H1 (cell line): ENCODE data around the gene UBE2E1. TPM values are rescaled to one million over a fixed set of nuclear protein-coding genes. Genes with fewer than 3 reads are reported as not detected.

Source experiments
- CTCF ChIA-PET: fragments of 300-600 bp; sonication (Branson Sonifier 250); formaldehyde crosslinking; loops from one replicate; lab custom pipeline; 2021; ENCODE audit not compliant: partially characterized antibody; lab: Charles Lee
- POLR2A ChIA-PET: fragments of 300-600 bp; sonication (Branson Sonifier 250); formaldehyde crosslinking; loops from one replicate; lab custom pipeline; 2021; ENCODE audit warnings: inconsistent platforms; ENCODE audit not compliant: partially characterized antibody; lab: Charles Lee
- DNase-seq, 2 experiments: peaks; one replicate each; pipeline versions ENCODE4 v3.0.0 to v3.0.0-alpha.2; 2010 to 2022; ENCODE audit warnings: low spot score in 2 of 2, low read depth in 1 of 2, mixed read lengths in 1 of 2
- FAIRE-seq: peaks from 2 replicates; lab custom pipeline; 2011; peaks lifted over from hg19 to GRCh38; lab: Jason Lieb, UNC
- H2AFZ ChIP-seq: 2 replicates; pipeline ENCODE4 v1.8.1; 2012; ENCODE audit warnings: low read length, inconsistent platforms
- H2AK5ac ChIP-seq: 2 replicates; pipeline ENCODE4 v1.6.1; 2013; ENCODE audit warnings: low read depth, low read length
- H2BK120ac ChIP-seq: replicated peaks from 2 replicates; pipeline ENCODE3; 2013; ENCODE audit warnings: low read depth, low read length, inconsistent platforms
- H2BK12ac ChIP-seq: 2 replicates; pipeline ENCODE4 v1.6.1; 2013; ENCODE audit warnings: low read depth, low read length
- H2BK15ac ChIP-seq: 2 replicates; pipeline ENCODE4 v1.6.1; 2013; ENCODE audit warnings: low read length
- H2BK20ac ChIP-seq: 2 replicates; pipeline ENCODE4 v1.6.1; 2013; ENCODE audit warnings: low read length
- H2BK5ac ChIP-seq: 2 replicates; pipeline ENCODE4 v1.6.1; 2013; ENCODE audit warnings: low read depth, low read length
- H3K14ac ChIP-seq: 2 replicates; pipeline ENCODE4 v1.6.1; 2013; ENCODE audit warnings: inconsistent platforms; ENCODE audit not compliant: insufficient read length
- H3K18ac ChIP-seq: 2 replicates; pipeline ENCODE4 v1.6.1; 2013; ENCODE audit warnings: low read length; ENCODE audit errors: extremely low read depth
- H3K23ac ChIP-seq: 2 replicates; pipeline ENCODE4 v1.6.1; 2013; ENCODE audit warnings: inconsistent platforms; ENCODE audit not compliant: insufficient read length
- H3K23me2 ChIP-seq: 2 replicates; pipeline ENCODE4 v1.6.1; 2013; ENCODE audit warnings: low read depth, low read length
- H3K27ac ChIP-seq: 2 replicates; pipeline ENCODE4 v1.6.1; 2011; ENCODE audit warnings: low read depth, low read length, inconsistent platforms
- H3K27me3 ChIP-seq, 4 experiments: replicated peaks in 1 of 4; 1 replicate in 1 of 4; 2 replicates in 3 of 4; pipeline versions ENCODE4 v1.6.1 to v1.8.1; 2011 to 2013; ENCODE audit warnings: low read length in 3 of 4, mild to moderate bottlenecking in 3 of 4, inconsistent platforms in 2 of 4, mixed read lengths in 2 of 4, moderate library complexity in 1 of 4; ENCODE audit not compliant: control insufficient read depth in 3 of 4, insufficient read depth in 3 of 4; ENCODE audit errors: extremely low read depth in 1 of 4
- H3K36me3 ChIP-seq, 4 experiments: 2 replicates each; pipeline versions ENCODE4 v1.6.1 to v1.8.1; 2011 to 2013; ENCODE audit warnings: mild to moderate bottlenecking in 4 of 4, low read length in 3 of 4, moderate library complexity in 2 of 4, control low read depth in 1 of 4, inconsistent platforms in 1 of 4; ENCODE audit not compliant: insufficient read depth in 4 of 4, control insufficient read depth in 2 of 4
- H3K4ac ChIP-seq: replicated peaks from 2 replicates; pipeline ENCODE3; 2013; ENCODE audit warnings: low read length, low read depth, mixed read lengths, inconsistent platforms; ENCODE audit not compliant: insufficient read length
- H3K4me1 ChIP-seq, 4 experiments: replicated peaks in 1 of 4; 1 replicate in 1 of 4; 2 replicates in 3 of 4; pipeline versions ENCODE4 v1.6.1 to v1.8.1; 2011 to 2013; ENCODE audit warnings: low read length in 3 of 4, inconsistent platforms in 2 of 4, mixed read lengths in 1 of 4; ENCODE audit not compliant: insufficient read depth in 4 of 4, control insufficient read depth in 3 of 4
- H3K4me2 ChIP-seq, 2 experiments: 2 replicates each; pipeline versions ENCODE4 v1.6.1 to v1.8.1; 2011 to 2013; ENCODE audit warnings: low read depth in 2 of 2, low read length in 2 of 2, control low read depth in 1 of 2, inconsistent platforms in 1 of 2, mild to moderate bottlenecking in 1 of 2; ENCODE audit not compliant: insufficient read depth in 1 of 2
- H3K4me3 ChIP-seq, 4 experiments: fragments of 200-600, 300-600 bp in 1 of 4; sonication (generic), shearing (Covaris generic), sonication (Bioruptor Twin) in 1 of 4; 2 replicates each; pipeline versions ENCODE4 v1.5.1 to v1.8.1; 2011 to 2016; ENCODE audit warnings: low read length in 4 of 4, low read depth in 3 of 4, control low read depth in 2 of 4, inconsistent platforms in 2 of 4, mild to moderate bottlenecking in 2 of 4, mixed read lengths in 1 of 4, moderate library complexity in 1 of 4; ENCODE audit not compliant: insufficient read depth in 2 of 4; ENCODE audit errors: extremely low read depth in 1 of 4
- H3K56ac ChIP-seq: replicated peaks from 2 replicates; pipeline ENCODE3; 2013; ENCODE audit warnings: low read depth, mild to moderate bottlenecking, mixed read lengths, low read length, inconsistent platforms; ENCODE audit not compliant: insufficient read length
- H3K79me1 ChIP-seq: 2 replicates; pipeline ENCODE4 v1.6.1; 2013; ENCODE audit warnings: low read depth, low read length, control low read depth
- H3K79me2 ChIP-seq, 2 experiments: 2 replicates each; pipeline versions ENCODE4 v1.6.1 to v1.8.1; 2012 to 2013; ENCODE audit warnings: low read length in 2 of 2, mild to moderate bottlenecking in 2 of 2, inconsistent platforms in 1 of 2; ENCODE audit not compliant: insufficient read depth in 2 of 2, control insufficient read depth in 1 of 2
- H3K9ac ChIP-seq, 4 experiments: replicated peaks in 1 of 4; 1 replicate in 1 of 4; 2 replicates in 3 of 4; pipeline versions ENCODE4 v1.6.1 to v1.8.1; 2011 to 2013; ENCODE audit warnings: low read depth in 3 of 4, low read length in 3 of 4, control low read depth in 2 of 4, mild to moderate bottlenecking in 2 of 4, moderate library complexity in 2 of 4, inconsistent platforms in 1 of 4; ENCODE audit errors: extremely low read depth in 1 of 4
- H3K9me3 ChIP-seq, 2 experiments: 2 replicates each; pipeline versions ENCODE4 v1.6.1 to v1.8.1; 2012 to 2013; ENCODE audit warnings: mild to moderate bottlenecking in 2 of 2, moderate library complexity in 2 of 2, control low read depth in 1 of 2, inconsistent platforms in 1 of 2, low read depth in 1 of 2, low read length in 1 of 2, mixed read lengths in 1 of 2; ENCODE audit not compliant: insufficient read depth in 2 of 2
- H4K20me1 ChIP-seq, 2 experiments: replicated peaks in 1 of 2; 2 replicates each; pipeline versions ENCODE3 to v1.8.1; 2011 to 2013; ENCODE audit warnings: inconsistent platforms in 2 of 2, low read length in 2 of 2, mild to moderate bottlenecking in 1 of 2; ENCODE audit not compliant: insufficient read depth in 2 of 2, control insufficient read depth in 1 of 2
- H4K5ac ChIP-seq: 2 replicates; pipeline ENCODE4 v1.6.1; 2013; ENCODE audit warnings: low read length, low read depth, mixed read lengths, inconsistent platforms; ENCODE audit not compliant: insufficient read length
- H4K8ac ChIP-seq: 2 replicates; pipeline ENCODE4 v1.8.0; 2013; ENCODE audit warnings: mild to moderate bottlenecking, moderate library complexity, low read length, inconsistent platforms; ENCODE audit not compliant: insufficient read depth; ENCODE audit errors: extremely low read depth
- H4K91ac ChIP-seq: replicated peaks from 2 replicates; pipeline ENCODE3; 2013; ENCODE audit warnings: low read length, mixed read lengths, inconsistent platforms; ENCODE audit not compliant: insufficient read length
- ASH2L ChIP-seq: fragments of 200-600, 300-600 bp; sonication (generic); IDR thresholded peaks from one replicate; pipeline ENCODE4 v1.7.1; 2017; ENCODE audit warnings: low read length
- BACH1 ChIP-seq: IDR thresholded peaks from 2 replicates; pipeline ENCODE4 v1.6.1; 2012; ENCODE audit warnings: low read length, improper control_type of control experiment
- CBX5 ChIP-seq: fragments of 300-800, 300-1000 bp; sonication (generic); IDR thresholded peaks from 2 replicates; pipeline ENCODE4 v1.7.1; 2016; ENCODE audit warnings: antibody characterized with exemption, low read length, low read depth
- CHD1 ChIP-seq: IDR thresholded peaks from 2 replicates; pipeline ENCODE4 v1.6.1; 2012; ENCODE audit warnings: low read depth, low read length, improper control_type of control experiment
- CREB1 ChIP-seq: IDR thresholded peaks from 2 replicates; pipeline ENCODE4 v1.6.1; 2012; ENCODE audit warnings: inconsistent platforms
- JUND ChIP-seq: IDR thresholded peaks from 2 replicates; pipeline ENCODE4 v1.6.1; 2011; ENCODE audit warnings: mild to moderate bottlenecking, improper control_type of control experiment, low read length
- KDM1A ChIP-seq: fragments of 200-600, 300-600 bp; sonication (generic); IDR thresholded peaks from 2 replicates; pipeline ENCODE4 v1.7.1; 2016; ENCODE audit warnings: mild to moderate bottlenecking, low read length, borderline replicate concordance
- KDM5A ChIP-seq: fragments of 200-600 bp; IDR thresholded peaks from 2 replicates; pipeline ENCODE4 v1.7.1; 2012; ENCODE audit warnings: mild to moderate bottlenecking, low read length, inconsistent platforms, mixed read lengths
- PHF8 ChIP-seq: fragments of 200-600 bp; sonication (generic); conservative IDR thresholded peaks from 2 replicates; pipeline ENCODE4 v1.7.1; 2012; ENCODE audit warnings: low read depth, mild to moderate bottlenecking, inconsistent platforms, low read length, moderate library complexity
- POLR2AphosphoS5 ChIP-seq: IDR thresholded peaks from 2 replicates; pipeline ENCODE4 v1.6.1; 2011; ENCODE audit warnings: low read depth, low read length
- RNF2 ChIP-seq: fragments of 200-900, 300-1000 bp; sonication (generic); IDR thresholded peaks from 2 replicates; pipeline ENCODE4 v1.7.1; 2016; ENCODE audit warnings: borderline replicate concordance, low read depth, mild to moderate bottlenecking, antibody characterized with exemption, low read length; ENCODE audit not compliant: poor library complexity, severe bottlenecking; ENCODE audit errors: missing control alignments
- SIN3A ChIP-seq, 2 experiments: IDR thresholded peaks in 1 of 2; conservative IDR thresholded peaks in 1 of 2; 2 replicates each; pipeline ENCODE4 v1.6.1; 2011 to 2012; ENCODE audit warnings: low read length in 2 of 2, improper control_type of control experiment in 1 of 2, low read depth in 1 of 2, mild to moderate bottlenecking in 1 of 2
- TAF7 ChIP-seq: optimal IDR thresholded peaks from 2 replicates; pipeline ENCODE3; 2011; ENCODE audit warnings: low read depth, mild to moderate bottlenecking, inconsistent platforms, low read length, moderate library complexity, borderline replicate concordance
- TEAD4 ChIP-seq: IDR thresholded peaks from 2 replicates; pipeline ENCODE4 v1.6.1; 2012; ENCODE audit warnings: low read depth, low read length, inconsistent platforms, mixed read lengths
- WGBS, 2 experiments: shearing (Covaris generic) in 1 of 2; methylation state at CpG; one replicate each; pipeline versions ENCODE4 v1.1.6 to v1.1.7; 2013 to 2015; ENCODE audit warnings: low lambda C conversion rate in 2 of 2, mixed read lengths in 2 of 2, inconsistent platforms in 1 of 2, low coverage in 1 of 2, missing lambda C conversion rate in 1 of 2; ENCODE audit not compliant: insufficient replicate concordance in 2 of 2, insufficient coverage in 1 of 2, insufficient read length in 1 of 2; ENCODE audit errors: extremely low coverage in 1 of 2, missing lambda C conversion rate in 1 of 2; 5-methylcytosine and 5-hydroxymethylcytosine counted together
- polyA plus RNA-seq, 7 experiments: library from polyadenylated mRNA; depleted of rRNA in 3 of 7; stranded (reverse) in 5 of 7; unstranded in 2 of 7; fragments of >200 nt in 5 of 7; fragments of 200-250 nt in 2 of 7; gene quantifications; 1 replicate in 5 of 7; 2 replicates in 1 of 7; 4 replicates in 1 of 7; pipeline versions ENCODE4 v1.2.1 to v1.2.3, GENCODE V29; 2011 to 2013; ENCODE audit warnings: missing spikeins in 2 of 7, mixed read lengths in 2 of 7
- total RNA-seq: library from RNA; stranded (reverse); fragmentation: NEBNext Ultra II Directional; extraction: Animal tissue kit (Norgen Biotek cat#: 25700); gene quantifications from 2 replicates; pipeline ENCODE4 v1.2.1, GENCODE V29; 2021

UBE2E1 gene
- total and polyA plus RNA-seq, 2 of the 8 experiments (the other 6 are each of a cell fraction or from before 2014, with no cell fraction given): 109 to 141 TPM

GRCh38 chr3:23864931-23865330, 59.2 kb downstream of the UBE2E1 start:
- CTCF ChIA-PET: interaction anchor here (0.6 to 2.6 kb wide), 7 partner anchors 16 to 464 kb away, joined by 3 to 13 read pairs (median 3); no protein-coding TSS in a partner anchor
- no peak overlapping the region; a peak in 1 of 4 replicates for H3K4me2 ChIP-seq
- no peak for TF ChIP-seq TEAD4
- TF ChIP-seq KDM5A: no peak
- TF ChIP-seq POLR2AphosphoS5: no peak
- TF ChIP-seq CREB1: no peak
- TF ChIP-seq ASH2L: no peak
- no peak for TF ChIP-seq JUND
- no peak for TF ChIP-seq CBX5
- TF ChIP-seq BACH1: no peak
- TF ChIP-seq CHD1: no peak
- TF ChIP-seq PHF8: no peak
- no peak for TF ChIP-seq TAF7
- TF ChIP-seq RNF2: no peak
- TF ChIP-seq SIN3A (conservative IDR thresholded peaks at IDR 0.05 in 1 of 2, IDR thresholded peaks at IDR 0.05 in 1 of 2; ENCODE audit: low read depth in 1 of 2, low read length in 2 of 2): no peak
- TF ChIP-seq KDM1A: no peak

More at GRCh38 chr3:23864931-23865330, 59.2 kb downstream of the UBE2E1 start:
- Histone ChIP-seq H3K23me2 (no peaks in the 10 kb centered on the region; the same call in 1 of the 2 replicates), H3K56ac (no peak overlapping the region), H3K27ac (no peak overlapping the region), H2BK12ac (no peak overlapping the region), H4K5ac (no peak overlapping the region), H3K79me1 (no peaks in the 10 kb centered on the region), H3K14ac (no peak overlapping the region), H3K79me2 (peaks cover 0 to 90% of the 10 kb centered on the region in 2 experiments; a peak in 2 of 4 replicates), H2BK5ac (no peak overlapping the region; the same call in 1 of the 2 replicates), H3K9ac (no peak overlapping the region; a peak in 1 of 7 replicates), H3K9me3 (no peaks in the 10 kb centered on the region), H3K4ac (no peak overlapping the region), H3K4me1 (peaks cover 5 to 16% (median 11%) of the 10 kb centered on the region in 4 experiments), H3K4me3 (no peak overlapping the region), H2BK120ac (no peak overlapping the region), H3K23ac (no peak overlapping the region), H2BK15ac (no peak overlapping the region), H4K8ac (no peak overlapping the region), H3K36me3 (peaks cover 0 to 3% (median 0%) of the 10 kb centered on the region in 4 experiments; a peak in 1 of 8 replicates), H3K27me3 (no peaks in the 10 kb centered on the region), H3K18ac (no peak overlapping the region), H2AFZ (no peak overlapping the region), H2BK20ac (no peak overlapping the region), H2AK5ac (no peak overlapping the region), H4K20me1 (peaks cover 14 to 17% of the 10 kb centered on the region in 2 experiments), H4K91ac (no peak overlapping the region)
- 86% methylated on average over 1 of the region's 1 CpG; no CpG with 5 or more reads in 1 of the 2 experiments for WGBS, 2 experiments
- FAIRE-seq: no peak
- DNase-seq: no peak
- POLR2A ChIA-PET: interaction anchor here (0.7 to 4.1 kb wide), 5 partner anchors 52 to 89 kb away, joined by 3 to 13 read pairs (median 3); partner anchors contain the start of genes NKIRAS1 and RPL15
